GM12891 (cell line): Measurements from ENCODE around the gene SYTL1.

Source experiments
- SPI1 ChIP-seq: IDR thresholded peaks from 2 replicates; pipeline ENCODE4 v1.6.1; 2011; ENCODE audit warnings: low read depth, low read length, control low read depth
- TAF1 ChIP-seq: IDR thresholded peaks from 2 replicates; pipeline ENCODE4 v1.6.1; 2011; ENCODE audit warnings: low read depth, low read length, control low read depth

DNA sequence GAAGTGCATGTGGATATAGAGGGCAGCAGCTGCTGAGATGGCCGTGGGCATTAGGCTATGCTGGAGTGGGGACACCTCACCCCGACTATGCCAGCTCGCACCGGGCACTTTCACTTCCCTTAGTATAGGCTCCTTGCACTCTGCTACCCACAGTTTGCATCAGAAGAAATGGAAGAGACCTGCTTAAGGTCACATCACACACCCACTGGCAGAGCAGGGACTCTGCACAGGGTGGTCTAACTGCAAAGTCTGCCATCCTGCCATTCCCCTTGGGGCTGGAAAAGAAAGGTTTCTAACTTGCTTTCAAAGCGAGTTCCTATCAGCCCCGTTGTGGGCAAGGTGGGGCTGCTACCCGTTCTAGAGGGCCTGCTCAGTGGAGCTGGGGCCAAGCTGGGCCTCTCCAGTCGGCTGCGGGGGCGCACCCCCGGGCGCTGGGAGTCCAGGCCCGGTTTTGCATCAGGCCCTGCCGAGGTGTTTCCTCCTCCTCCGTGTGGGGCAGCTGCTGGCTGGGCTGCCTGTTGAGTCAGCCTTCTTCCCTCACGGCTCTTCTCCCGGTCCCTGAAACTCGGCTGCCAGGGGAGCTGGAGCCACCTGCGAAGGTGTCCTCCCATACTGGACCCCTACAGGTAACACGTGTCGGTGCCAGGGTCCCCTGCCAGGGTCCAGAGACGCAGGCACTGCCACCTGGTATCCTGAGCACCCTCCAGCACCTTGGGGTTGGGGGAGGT is at the start of gene SYTL1:
- no peak for TF ChIP-seq TAF1
- TF ChIP-seq SPI1 = peak; percentile 74
